K562 (cell line): ENCODE measurements around the gene CDCA3. TPM values are rescaled to one million over a fixed set of nuclear protein-coding genes. Genes with fewer than 3 reads are reported as not detected.
"Not testable (repeated sequence)": the region's sequence is repeated elsewhere in the genome, so short reads cannot be mapped to it uniquely, and the experiment has no call there.

ENCODE experiments used
- CBFA2T3 ChIP-seq: fragments of 450-650 bp; IDR thresholded peaks from 2 replicates; pipeline ENCODE4 v1.6.1; 2017
- CTBP1 ChIP-seq: fragments of 450-650 bp; IDR thresholded peaks from 2 replicates; pipeline ENCODE4 v1.6.1; 2016; ENCODE audit warnings: borderline replicate concordance
- DMBX1 ChIP-seq: fragments of 250-450 bp; sonication (Bioruptor Pico); IDR thresholded peaks from 2 replicates; pipeline ENCODE4 v1.8.0; 2022; ENCODE audit warnings: inconsistent platforms, mild to moderate bottlenecking, moderate library complexity, borderline replicate concordance
- L3MBTL2 ChIP-seq: fragments of 450-650 bp; IDR thresholded peaks from 2 replicates; pipeline ENCODE4 v1.6.1; 2016; ENCODE audit warnings: mild to moderate bottlenecking, moderate library complexity
- SMAD4 ChIP-seq: fragments of 250-450 bp; sonication (Bioruptor Pico); conservative IDR thresholded peaks from 2 replicates; pipeline ENCODE4 v1.8.0; 2021; ENCODE audit warnings: inconsistent platforms, mild to moderate bottlenecking, moderate library complexity
- polyA plus RNA-seq, 8 experiments: library from polyadenylated mRNA; depleted of rRNA in 4 of 8; stranded (reverse) in 5 of 8; unstranded in 3 of 8; fragments of >200 nt; fragmentation: Nextera tagmentation in 2 of 8; fragmentation: Illumina TruSeq in 1 of 8; extraction: Ambion mirVana in 2 of 8; extraction: Trizol in 1 of 8; gene quantifications; 2 replicates each; pipeline versions ENCODE4 v1.2.1 to v1.2.3, GENCODE V29; 2011 to 2014; ENCODE audit warnings: inconsistent platforms in 1 of 8, missing spikeins in 1 of 8
- total RNA-seq, 7 experiments: library from RNA; depleted of rRNA in 6 of 7; stranded (reverse); fragments of >200 nt in 6 of 7; fragmentation: Illumina TruSeq in 2 of 7; extraction: Trizol in 2 of 7; gene quantifications; 2 replicates each; pipeline versions ENCODE4 v1.2.1 to v1.2.3, GENCODE V29; 2011 to 2021; ENCODE audit warnings: low replicate concordance in 1 of 7
- TF ChIP-seq, protein P1 (sequence below), 3 experiments: fragments of 200-800 bp in 1 of 3; sonication (Bioruptor generic) in 1 of 3; sonication (generic) in 1 of 3; formaldehyde crosslinking in 1 of 3; IDR thresholded peaks; 2 replicates each; pipeline versions ENCODE4 v1.6.1 to v1.8.0; 2016 to 2022; ENCODE audit warnings: mild to moderate bottlenecking in 2 of 3, missing compliant biosample characterization in 2 of 3, missing genetic modification characterization in 2 of 3, missing genetic modification reagents in 1 of 3
- TF ChIP-seq, protein P2 (sequence below): fragments of 450-650 bp; IDR thresholded peaks from 2 replicates; pipeline ENCODE4 v1.6.1; 2017; ENCODE audit warnings: antibody characterized with exemption, mild to moderate bottlenecking
- TF ChIP-seq, protein P3 (sequence below): sonication (generic); formaldehyde crosslinking; IDR thresholded peaks from 2 replicates; pipeline ENCODE4 v1.9.0; 2022; ENCODE audit warnings: mild to moderate bottlenecking, missing genetic modification reagents

The CDCA3 gene
- total and polyA plus RNA-seq, 9 of the 15 experiments (the other 6 are each of a cell fraction or from before 2014, with no cell fraction given) = 24.2 to 80.8 (median 55.1) TPM

DNA sequence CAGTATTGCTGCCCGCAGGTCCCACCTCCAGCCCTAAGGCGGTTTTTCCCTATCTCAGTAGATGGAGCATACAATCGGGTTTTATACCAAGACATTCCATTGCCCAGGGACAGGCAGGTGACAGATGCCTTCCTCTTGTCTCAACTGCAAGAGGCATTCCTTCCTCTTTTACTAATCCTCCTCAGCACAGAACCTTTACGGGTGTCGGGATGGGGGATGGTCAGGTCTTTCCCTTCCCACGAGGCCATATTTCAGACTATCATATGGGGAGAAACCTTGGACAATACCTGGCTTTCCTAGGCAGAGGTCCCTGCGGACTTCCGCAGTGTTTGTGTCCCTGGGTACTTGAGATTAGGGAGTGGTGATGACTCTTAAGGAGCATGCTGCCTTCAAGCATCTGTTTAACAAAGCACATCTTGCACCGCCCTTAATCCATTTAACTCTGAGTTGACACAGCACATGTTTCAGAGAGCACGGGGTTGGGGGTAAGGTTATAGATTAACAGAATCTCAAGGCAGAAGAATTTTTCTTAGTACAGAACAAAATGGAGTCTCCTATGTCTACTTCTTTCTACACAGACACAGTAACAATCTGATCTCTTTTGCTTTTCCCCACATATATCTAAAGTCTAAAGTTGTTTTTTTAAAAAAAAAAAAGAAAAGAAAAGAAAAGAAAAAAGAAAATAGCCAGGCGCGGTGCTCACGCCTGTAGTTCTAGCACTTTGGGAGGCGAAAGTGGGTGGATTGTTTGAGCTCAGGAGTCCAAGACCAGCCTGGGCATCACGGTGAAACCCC is 35.3 kb upstream of the CDCA3 start (continued):
- TF ChIP-seq, protein P1, sequence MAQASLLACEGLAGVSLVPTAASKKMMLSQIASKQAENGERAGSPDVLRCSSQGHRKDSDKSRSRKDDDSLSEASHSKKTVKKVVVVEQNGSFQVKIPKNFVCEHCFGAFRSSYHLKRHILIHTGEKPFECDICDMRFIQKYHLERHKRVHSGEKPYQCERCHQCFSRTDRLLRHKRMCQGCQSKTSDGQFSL (CRISPR knock-in tag; IDR thresholded peaks at IDR 0.05) = not testable (repeated sequence)
- TF ChIP-seq, protein P1 (tag; IDR thresholded peaks at IDR 0.05) = 0 out of 4 replicates have a peak, but pooled peaks of 1 of the 2 experiments have one; percentile 29
- TF ChIP-seq CBFA2T3 (0 out of 2 replicates have a peak, but pooled peaks have one; percentile 38), SMAD4 (0 out of 2 replicates have a peak, but pooled peaks have one; percentile 20), L3MBTL2 (peak; percentile 36; the same call in 1 of the 2 replicates), DMBX1 (CRISPR knock-in tag) (peak; percentile 54; the same call in 1 of the 2 replicates), CTBP1 (peak; percentile 53)
- TF ChIP-seq, protein P2, sequence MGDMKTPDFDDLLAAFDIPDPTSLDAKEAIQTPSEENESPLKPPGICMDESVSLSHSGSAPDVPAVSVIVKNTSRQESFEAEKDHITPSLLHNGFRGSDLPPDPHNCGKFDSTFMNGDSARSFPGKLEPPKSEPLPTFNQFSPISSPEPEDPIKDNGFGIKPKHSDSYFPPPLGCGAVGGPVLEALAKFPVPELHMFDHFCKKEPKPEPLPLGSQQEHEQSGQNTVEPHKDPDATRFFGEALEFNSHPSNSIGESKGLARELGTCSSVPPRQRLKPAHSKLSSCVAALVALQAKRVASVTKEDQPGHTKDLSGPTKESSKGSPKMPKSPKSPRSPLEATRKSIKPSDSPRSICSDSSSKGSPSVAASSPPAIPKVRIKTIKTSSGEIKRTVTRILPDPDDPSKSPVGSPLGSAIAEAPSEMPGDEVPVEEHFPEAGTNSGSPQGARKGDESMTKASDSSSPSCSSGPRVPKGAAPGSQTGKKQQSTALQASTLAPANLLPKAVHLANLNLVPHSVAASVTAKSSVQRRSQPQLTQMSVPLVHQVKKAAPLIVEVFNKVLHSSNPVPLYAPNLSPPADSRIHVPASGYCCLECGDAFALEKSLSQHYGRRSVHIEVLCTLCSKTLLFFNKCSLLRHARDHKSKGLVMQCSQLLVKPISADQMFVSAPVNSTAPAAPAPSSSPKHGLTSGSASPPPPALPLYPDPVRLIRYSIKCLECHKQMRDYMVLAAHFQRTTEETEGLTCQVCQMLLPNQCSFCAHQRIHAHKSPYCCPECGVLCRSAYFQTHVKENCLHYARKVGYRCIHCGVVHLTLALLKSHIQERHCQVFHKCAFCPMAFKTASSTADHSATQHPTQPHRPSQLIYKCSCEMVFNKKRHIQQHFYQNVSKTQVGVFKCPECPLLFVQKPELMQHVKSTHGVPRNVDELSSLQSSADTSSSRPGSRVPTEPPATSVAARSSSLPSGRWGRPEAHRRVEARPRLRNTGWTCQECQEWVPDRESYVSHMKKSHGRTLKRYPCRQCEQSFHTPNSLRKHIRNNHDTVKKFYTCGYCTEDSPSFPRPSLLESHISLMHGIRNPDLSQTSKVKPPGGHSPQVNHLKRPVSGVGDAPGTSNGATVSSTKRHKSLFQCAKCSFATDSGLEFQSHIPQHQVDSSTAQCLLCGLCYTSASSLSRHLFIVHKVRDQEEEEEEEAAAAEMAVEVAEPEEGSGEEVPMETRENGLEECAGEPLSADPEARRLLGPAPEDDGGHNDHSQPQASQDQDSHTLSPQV = peak; percentile 83
- TF ChIP-seq, protein P3, sequence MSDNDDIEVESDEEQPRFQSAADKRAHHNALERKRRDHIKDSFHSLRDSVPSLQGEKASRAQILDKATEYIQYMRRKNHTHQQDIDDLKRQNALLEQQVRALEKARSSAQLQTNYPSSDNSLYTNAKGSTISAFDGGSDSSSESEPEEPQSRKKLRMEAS (CRISPR knock-in tag) = peak; percentile 23; the same call in 1 of the 2 replicates
